Neural progenitor cell (in vitro differentiated cells): ENCODE data around the gene PTPN14.

Experiments
- CTCF ChIP-seq: fragments of 200-600 bp; sonication (generic); IDR thresholded peaks from 2 replicates; pipeline ENCODE4 v1.5.1; 2017; ENCODE audit warnings: antibody characterized with exemption, mild to moderate bottlenecking
- EZH2 ChIP-seq: fragments of 200-600 bp; sonication (generic); IDR thresholded peaks from 2 replicates; pipeline ENCODE4 v1.6.1; 2017; ENCODE audit warnings: antibody characterized with exemption, mild to moderate bottlenecking, moderate library complexity

DNA sequence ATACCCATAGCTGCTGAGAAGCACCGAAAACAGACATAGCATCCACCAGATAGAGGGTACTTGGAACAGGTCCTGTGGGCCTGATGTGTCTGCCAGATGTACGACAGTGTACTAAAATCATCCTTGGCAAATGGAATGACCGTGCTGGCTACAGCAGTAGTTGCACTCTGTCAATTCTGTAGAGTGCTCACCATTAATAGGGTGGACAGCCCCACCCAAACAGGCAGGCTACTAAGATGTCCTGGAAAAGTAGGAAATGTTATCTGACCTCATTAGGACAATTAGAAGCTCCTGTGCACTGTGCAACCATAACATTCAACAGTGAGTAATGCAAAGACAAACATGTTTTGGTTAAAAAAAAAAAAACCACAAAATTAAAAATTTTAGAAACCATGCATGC, 106.2 kb downstream of the PTPN14 start:
- TF ChIP-seq CTCF, result no peak
- no peak for TF ChIP-seq EZH2
